NB4 (cell line): ENCODE measurements around the gene YEATS2.

Experiments used
- POLR2A ChIP-seq: IDR thresholded peaks from 2 replicates; pipeline ENCODE4 v1.6.1; 2011; ENCODE audit warnings: mild to moderate bottlenecking; ENCODE audit not compliant: insufficient read length; ENCODE audit errors: extremely low read depth
- TF ChIP-seq, protein P1 (sequence below): IDR thresholded peaks from one replicate; pipeline ENCODE4 v1.5.1; 2012; ENCODE audit warnings: low read depth, low read length

DNA sequence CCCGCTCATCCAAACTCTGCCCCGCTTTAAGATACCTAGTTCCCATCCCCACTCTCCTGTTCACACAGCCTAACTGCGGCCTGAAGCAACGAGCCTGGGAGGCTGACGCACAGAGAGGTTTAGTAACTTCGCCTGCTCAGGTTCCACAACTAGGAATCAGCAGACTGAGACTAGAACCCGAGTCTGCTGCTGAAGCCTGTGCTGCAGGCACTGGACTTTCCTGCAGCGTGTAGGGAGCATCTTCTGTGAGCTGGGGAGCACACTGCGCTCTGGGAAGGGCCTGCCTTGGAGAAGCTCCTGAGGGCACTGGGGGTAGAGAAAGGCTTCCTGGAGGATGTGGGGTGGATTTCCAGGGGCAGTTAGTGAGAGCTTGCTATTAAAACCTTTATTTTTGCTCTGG lies 132.6 kb downstream of the YEATS2 start:
- no peak for TF ChIP-seq POLR2A
- TF ChIP-seq, protein P1, sequence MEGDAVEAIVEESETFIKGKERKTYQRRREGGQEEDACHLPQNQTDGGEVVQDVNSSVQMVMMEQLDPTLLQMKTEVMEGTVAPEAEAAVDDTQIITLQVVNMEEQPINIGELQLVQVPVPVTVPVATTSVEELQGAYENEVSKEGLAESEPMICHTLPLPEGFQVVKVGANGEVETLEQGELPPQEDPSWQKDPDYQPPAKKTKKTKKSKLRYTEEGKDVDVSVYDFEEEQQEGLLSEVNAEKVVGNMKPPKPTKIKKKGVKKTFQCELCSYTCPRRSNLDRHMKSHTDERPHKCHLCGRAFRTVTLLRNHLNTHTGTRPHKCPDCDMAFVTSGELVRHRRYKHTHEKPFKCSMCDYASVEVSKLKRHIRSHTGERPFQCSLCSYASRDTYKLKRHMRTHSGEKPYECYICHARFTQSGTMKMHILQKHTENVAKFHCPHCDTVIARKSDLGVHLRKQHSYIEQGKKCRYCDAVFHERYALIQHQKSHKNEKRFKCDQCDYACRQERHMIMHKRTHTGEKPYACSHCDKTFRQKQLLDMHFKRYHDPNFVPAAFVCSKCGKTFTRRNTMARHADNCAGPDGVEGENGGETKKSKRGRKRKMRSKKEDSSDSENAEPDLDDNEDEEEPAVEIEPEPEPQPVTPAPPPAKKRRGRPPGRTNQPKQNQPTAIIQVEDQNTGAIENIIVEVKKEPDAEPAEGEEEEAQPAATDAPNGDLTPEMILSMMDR = no peak
